CD4-positive, alpha-beta T cell treated with Interleukin-21 for 1 hour (primary cell): Measurements from ENCODE around the gene SLC12A9.

Source experiments
- DNase-seq: peaks from one replicate; pipeline ENCODE4 v3.0.0-alpha.2; 2020

Gene SLC12A9

GRCh38 chr7:100863406-100863950 lies 11.0 kb downstream of the SLC12A9 start:
- DNase-seq, result no peak

- no peak for DNase-seq
These were observed 11.8 kb downstream of the SLC12A9 start for GRCh38 chr7:100864263-100864845.

- no peak for DNase-seq
These were observed 12.9 kb downstream of the SLC12A9 start for GRCh38 chr7:100865372-100865911.

- no peak for DNase-seq
These were observed 13.6 kb downstream of the SLC12A9 start for GRCh38 chr7:100865938-100866728.

GRCh38 chr7:100866729-100867039 lies 14.2 kb downstream of the SLC12A9 start:
- DNase-seq, result no peak

- peak; percentile 52 for DNase-seq
These were observed 14.7 kb downstream of the SLC12A9 start, which contains the start of gene TRIP6 for GRCh38 chr7:100867040-100867775. Gene TRIP6 (plus strand): TSS chr7:100867387. CDS start chr7:100867498, 111 bp downstream.

- DNase-seq, result no peak
These were observed 15.4 kb downstream of the SLC12A9 start for GRCh38 chr7:100867776-100868485.

GRCh38 chr7:100873599-100874299 lies 21.2 kb downstream of the SLC12A9 start:
- no peak for DNase-seq

GRCh38 chr7:100874300-100874576 lies 21.7 kb downstream of the SLC12A9 start:
- no peak for DNase-seq

GRCh38 chr7:100874577-100875355 lies 22.3 kb downstream of the SLC12A9 start, which contains the start of gene SRRT:
Gene SRRT (plus strand): TSS chr7:100875103. CDS start chr7:100875591, 488 bp downstream.
- DNase-seq, result peak; percentile 98

- peak; percentile 40 for DNase-seq
These were observed 22.8 kb downstream of the SLC12A9 start for GRCh38 chr7:100875356-100875751.

- no peak for DNase-seq
These were observed 25.5 kb downstream of the SLC12A9 start for GRCh38 chr7:100878013-100878412.

- DNase-seq, result no peak
These were observed 26.2 kb downstream of the SLC12A9 start for GRCh38 chr7:100878685-100879084.

GRCh38 chr7:100879685-100880261 lies 27.3 kb downstream of the SLC12A9 start:
- no peak for DNase-seq

- DNase-seq, result no peak
These were observed 28.1 kb downstream of the SLC12A9 start for GRCh38 chr7:100880645-100881044.

- no peak for DNase-seq
These were observed 28.6 kb downstream of the SLC12A9 start for GRCh38 chr7:100881136-100881535.

- no peak for DNase-seq
These were observed 29.7 kb downstream of the SLC12A9 start for GRCh38 chr7:100882201-100882600.

GRCh38 chr7:100882785-100883526 lies 30.4 kb downstream of the SLC12A9 start:
- no peak for DNase-seq

GRCh38 chr7:100884736-100885439 lies 32.4 kb downstream of the SLC12A9 start:
- peak; percentile 78 for DNase-seq
